Heart left ventricle (tissue), 16 donors: ENCODE measurements around the gene CACNA1S. TPM values are rescaled to one million over a fixed set of nuclear protein-coding genes. Genes with fewer than 3 reads are reported as not detected.

Experiments used
- ATAC-seq, 4 donors: fragments of 200-7000 bp; cut with Tn5 transposase; one replicate each; pipeline ENCODE4 v1.9.1; 2020 to 2022; ENCODE audit warnings: moderate library complexity in 4 of 4, mild to moderate bottlenecking in 3 of 4, moderate number of reproducible peaks in 1 of 4
- DNase-seq, 5 donors: peaks; one replicate each; pipeline ENCODE4 v3.0.0-alpha.2; 2020
- H3K27ac ChIP-seq, 12 donors: fragments of 200-600 bp; sonication (generic) in 4 of 12; one replicate each; pipeline versions ENCODE4 v1.5.0 to v1.8.0; 2016 to 2022; ENCODE audit warnings: mild to moderate bottlenecking in 2 of 12
- H3K27me3 ChIP-seq, 9 donors: fragments of 200-600 bp; sonication (generic) in 2 of 9; one replicate each; pipeline versions ENCODE4 v1.5.1 to v1.8.0; 2016 to 2022; ENCODE audit warnings: mild to moderate bottlenecking in 3 of 9
- H3K36me3 ChIP-seq, 9 donors: fragments of 200-600 bp; sonication (generic) in 2 of 9; one replicate each; pipeline versions ENCODE4 v1.5.0 to v1.8.0; 2018 to 2022; ENCODE audit warnings: mild to moderate bottlenecking in 2 of 9
- H3K4me1 ChIP-seq, 12 donors: fragments of 200-600 bp; sonication (generic) in 4 of 12; one replicate each; pipeline versions ENCODE4 v1.5.0 to v1.8.0; 2016 to 2022; ENCODE audit warnings: mild to moderate bottlenecking in 3 of 12
- H3K4me3 ChIP-seq, 12 donors: fragments of 200-600 bp; sonication (generic) in 4 of 12; one replicate each; pipeline versions ENCODE4 v1.5.0 to v1.8.0; 2017 to 2022; ENCODE audit warnings: mild to moderate bottlenecking in 9 of 12, moderate library complexity in 4 of 12
- H3K9me3 ChIP-seq, 12 donors: fragments of 200-600 bp; sonication (generic) in 4 of 12; one replicate each; pipeline versions ENCODE4 v1.5.0 to v1.8.0; 2016 to 2022; ENCODE audit warnings: mild to moderate bottlenecking in 1 of 12
- POLR2A ChIP-seq, 2 donors: fragments of 450-650 bp; IDR thresholded peaks; one replicate each; pipeline ENCODE4 v1.6.1; 2017; ENCODE audit warnings: antibody characterized with exemption in 2 of 2, mild to moderate bottlenecking in 2 of 2, moderate library complexity in 2 of 2
- WGBS, 4 donors: extraction: QIAGEN DNeasy Blood & Tissue Kit in 2 of 4; methylation state at CpG; one replicate each; pipeline versions ENCODE4 v1.1.5 to v1.1.7; 2013 to 2018; 5-methylcytosine and 5-hydroxymethylcytosine counted together
- intact Hi-C, 10 donors: fragments of 100-400 bp; cut with DNase I; formaldehyde crosslinking; loops; one replicate each; pipeline versions ENCODE4 v1.11.1 to v1.14.2; 2022
- polyA plus RNA-seq, 2 donors: library from polyadenylated mRNA; stranded (reverse); fragments of 200-250 nt; gene quantifications; one replicate each; pipeline ENCODE4 v1.2.3, GENCODE V29; 2013
- total RNA-seq, 9 donors: library from RNA; depleted of rRNA in 2 of 9; stranded (reverse); fragments of >200 nt in 2 of 9; fragmentation: NEBNext Ultra II Directional in 3 of 9; extraction: Animal tissue kit (Norgen Biotek cat#: 25700) in 3 of 9; gene quantifications; one replicate each; pipeline versions ENCODE4 v1.1.0 to v1.2.4, GENCODE V29; 2016 to 2023
- TF ChIP-seq, protein P1 (sequence below), 12 donors: fragments of 200-600 bp; sonication (generic) in 4 of 12; IDR thresholded peaks; one replicate each; pipeline versions ENCODE4 v1.5.0 to v1.8.0; 2018 to 2022; ENCODE audit warnings: antibody characterized with exemption in 12 of 12, mild to moderate bottlenecking in 5 of 12
- donor health status: ischemic (EF 13 %, LVEDD 7.1; RV severe dilation, severe dysfunction).
- donor health status: healthy with polysubstance abuse.
- donor health status: DM: no; HTN: yes; CAD: no.
- donor health status: DM: no; HTN: no; CAD: no.
- donor health status: ischemic (EF 25% LVEDD 6.9; RV normal size, moderate dysfunction).
- donor health status: ischemic (EF 25% LVEDD 5.7; RV mildly dilated, moderate dysfunction).
- donor health status: healthy.
- donor health status: DM: yes; HTN: yes; CAD: no.
- donor health status: ischemic (EF 35%, LVEDD 5.7; RV mildly dilated, moderate dysfunction).
- donor health status: nonischemic (EF 11% LVEDD 7.7; RV severe dilation, severe dysfunction).
- donor health status: DM: yes; HTN: yes; CAD: no.
- donor health status: PGD.
- donor health status: ischemic (EF 29% LVEDD 5.4; RV normal size, mild dysfunction).
- donor health status: nonischemic (EF 23%, LVEDD 6.1; RV moderate dilation, normal function).

Gene CACNA1S
- total and polyA plus RNA-seq, 11 donors = not detected

DNA sequence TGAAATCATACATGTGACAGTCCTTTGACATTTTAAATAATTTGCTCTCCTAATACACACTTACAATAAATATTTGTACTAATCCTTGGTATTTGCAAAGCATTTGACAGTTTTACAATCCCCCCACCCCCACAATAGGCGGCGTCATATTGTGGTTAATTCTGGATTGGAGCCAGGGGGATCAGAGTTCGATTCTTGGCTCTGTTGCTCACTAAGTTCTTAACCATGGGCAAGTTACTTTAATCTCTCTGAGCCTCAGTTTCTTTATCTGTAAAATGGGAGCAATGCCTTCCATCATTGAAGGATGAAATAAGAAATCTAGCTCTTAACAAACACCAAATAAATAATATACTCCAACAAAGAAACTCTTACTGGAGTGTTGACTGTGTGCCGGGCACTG, 23.8 kb downstream of the CACNA1S start:
- no peak for TF ChIP-seq POLR2A (IDR thresholded peaks at IDR 0.05)
- TF ChIP-seq, protein P1, sequence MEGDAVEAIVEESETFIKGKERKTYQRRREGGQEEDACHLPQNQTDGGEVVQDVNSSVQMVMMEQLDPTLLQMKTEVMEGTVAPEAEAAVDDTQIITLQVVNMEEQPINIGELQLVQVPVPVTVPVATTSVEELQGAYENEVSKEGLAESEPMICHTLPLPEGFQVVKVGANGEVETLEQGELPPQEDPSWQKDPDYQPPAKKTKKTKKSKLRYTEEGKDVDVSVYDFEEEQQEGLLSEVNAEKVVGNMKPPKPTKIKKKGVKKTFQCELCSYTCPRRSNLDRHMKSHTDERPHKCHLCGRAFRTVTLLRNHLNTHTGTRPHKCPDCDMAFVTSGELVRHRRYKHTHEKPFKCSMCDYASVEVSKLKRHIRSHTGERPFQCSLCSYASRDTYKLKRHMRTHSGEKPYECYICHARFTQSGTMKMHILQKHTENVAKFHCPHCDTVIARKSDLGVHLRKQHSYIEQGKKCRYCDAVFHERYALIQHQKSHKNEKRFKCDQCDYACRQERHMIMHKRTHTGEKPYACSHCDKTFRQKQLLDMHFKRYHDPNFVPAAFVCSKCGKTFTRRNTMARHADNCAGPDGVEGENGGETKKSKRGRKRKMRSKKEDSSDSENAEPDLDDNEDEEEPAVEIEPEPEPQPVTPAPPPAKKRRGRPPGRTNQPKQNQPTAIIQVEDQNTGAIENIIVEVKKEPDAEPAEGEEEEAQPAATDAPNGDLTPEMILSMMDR (IDR thresholded peaks at IDR 0.05) = no peak
- WGBS, 4 donors = 81 to 90% (median 86%) methylated on average over 4 of the region's 4 CpGs
- H3K4me3 ChIP-seq = no peak overlapping the region
- no peaks in the 10 kb centered on the region for H3K9me3 ChIP-seq
- DNase-seq = no peak
- H3K4me1 ChIP-seq = peaks cover 0 to 6% (median 0%) of the 10 kb centered on the region in 12 donors
- H3K27me3 ChIP-seq = peaks cover 0 to 10% (median 0%) of the 10 kb centered on the region in 9 donors
- H3K36me3 ChIP-seq = no peaks in the 10 kb centered on the region
- H3K27ac ChIP-seq = no peak overlapping the region
- intact Hi-C loops = loop anchor here in 4 of 10 donors (5.0 to 10.0 kb wide), 3 partner anchors 116 to 136 kb away; no protein-coding TSS in a partner anchor
- no peak for ATAC-seq

DNA sequence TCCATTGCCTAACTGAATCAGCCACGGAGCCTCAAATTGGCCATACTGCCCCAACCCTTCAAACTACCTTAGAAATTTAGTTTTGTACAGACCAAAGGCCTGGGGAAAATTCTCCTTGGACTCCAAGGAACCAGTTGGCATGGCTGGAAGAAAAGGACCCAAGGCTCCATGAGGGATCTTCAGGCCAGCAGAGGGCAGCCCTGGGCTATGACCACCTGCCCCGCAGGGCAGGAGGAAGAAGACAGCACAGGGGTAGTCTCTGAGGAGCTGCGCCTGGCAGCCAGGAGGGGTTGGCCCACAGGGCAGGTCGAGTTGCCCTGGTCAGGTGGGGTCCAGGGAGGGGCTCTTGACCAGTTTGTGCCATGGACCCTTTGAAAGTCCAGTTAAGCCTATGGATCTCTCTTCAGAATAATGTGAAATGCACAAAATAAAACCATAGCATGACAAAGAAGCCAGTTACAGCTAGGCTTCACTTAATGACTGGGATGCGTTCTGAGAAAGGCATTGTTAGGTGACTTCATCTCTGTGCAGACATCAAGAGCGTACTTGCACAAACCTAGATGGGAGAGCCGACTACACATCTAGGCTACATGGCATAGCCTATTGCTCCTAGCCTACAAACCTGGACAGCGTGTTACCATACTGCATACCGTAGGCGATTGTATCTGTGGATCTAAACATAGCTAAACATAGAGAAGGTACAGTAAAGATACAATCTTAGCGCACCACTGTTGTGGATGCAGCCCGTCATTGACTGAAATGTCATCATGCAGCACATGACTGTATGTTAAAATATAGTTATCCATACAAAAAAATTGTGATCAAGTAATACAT, 26.1 kb downstream of the CACNA1S start:
- H3K36me3 ChIP-seq = no peaks in the 10 kb centered on the region
- intact Hi-C loops = loop anchor here in 4 of 10 donors (2.0 to 10.0 kb wide), 4 partner anchors 29 to 139 kb away; no protein-coding TSS in a partner anchor
- peak in 2 of 5 donors; percentile 40 to 53 for DNase-seq

DNA sequence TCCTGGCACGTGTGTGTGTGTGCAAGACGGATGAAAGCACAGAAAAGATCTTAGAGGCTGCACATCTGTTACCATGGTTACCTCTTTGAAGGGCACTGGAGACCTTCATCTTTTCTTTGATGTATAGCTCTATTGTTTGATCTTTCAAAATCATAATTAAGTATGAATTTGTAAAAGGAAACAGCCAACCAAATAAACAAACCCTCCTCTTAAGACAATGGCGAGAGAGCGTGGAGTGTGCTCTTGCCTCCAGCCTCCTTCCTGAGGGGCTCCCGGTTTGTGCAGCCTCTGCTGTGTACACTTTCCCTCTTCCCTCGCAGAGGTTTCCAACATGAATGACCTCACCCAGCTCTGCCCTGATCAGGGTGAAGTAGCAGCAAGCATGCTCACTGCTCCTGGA, 27.9 kb downstream of the CACNA1S start:
- WGBS, 4 donors = 47 to 64% (median 57%) methylated on average over 6 of the region's 6 CpGs
- Histone ChIP-seq H3K27me3 (peaks cover 0 to 9% (median 0%) of the 10 kb centered on the region in 9 donors), H3K4me3 (no peak overlapping the region), H3K9me3 (no peaks in the 10 kb centered on the region), H3K36me3 (no peaks in the 10 kb centered on the region), H3K27ac (no peak overlapping the region), H3K4me1 (peaks cover 0 to 6% (median 0%) of the 10 kb centered on the region in 12 donors)
- no peak for TF ChIP-seq POLR2A (IDR thresholded peaks at IDR 0.05)
- TF ChIP-seq, protein P1 (IDR thresholded peaks at IDR 0.05) = no peak
- ATAC-seq (no peak), DNase-seq (no peak)
- intact Hi-C loops = loop anchor here in 2 of 10 donors (10.0 kb wide), 2 partner anchors 121 to 141 kb away; no protein-coding TSS in a partner anchor

More for the DNA sequence above, 26.1 kb downstream of the CACNA1S start:
- Histone ChIP-seq H3K27me3 (peaks cover 0 to 10% (median 0%) of the 10 kb centered on the region in 9 donors), H3K9me3 (no peaks in the 10 kb centered on the region), H3K4me3 (no peak overlapping the region), H3K4me1 (peaks cover 0 to 6% (median 0%) of the 10 kb centered on the region in 12 donors), H3K27ac (no peak overlapping the region)
- TF ChIP-seq POLR2A (IDR thresholded peaks at IDR 0.05) = no peak
- TF ChIP-seq, protein P1 (IDR thresholded peaks at IDR 0.05) = peak; percentile 35 to 62 (median 46)
- 74 to 84% (median 81%) methylated on average over 10 to 12 of the region's 12 CpGs for WGBS, 4 donors
- peak in 3 of 4 donors; percentile 69 to 80 (median 74) for ATAC-seq

DNA sequence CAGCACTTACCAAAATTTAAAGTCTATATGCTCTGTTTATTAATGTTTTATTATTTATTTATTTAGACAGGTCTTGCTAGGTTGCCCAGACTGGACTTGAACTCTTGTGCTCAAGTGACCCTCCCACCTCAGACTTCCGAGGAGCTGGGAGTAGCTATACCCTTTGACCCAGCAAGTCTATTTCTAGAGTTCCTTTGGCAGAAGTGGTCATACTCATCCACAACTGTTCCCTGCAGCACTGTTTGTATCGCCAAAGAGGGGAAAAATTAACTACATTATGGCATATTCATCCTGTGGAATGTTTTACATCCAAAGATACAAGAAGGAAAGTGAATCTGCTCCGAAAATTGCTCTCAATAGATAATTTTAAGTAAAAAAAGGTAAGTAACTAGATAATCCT, 28.5 kb downstream of the CACNA1S start:
- no peaks in the 10 kb centered on the region for H3K9me3 ChIP-seq
- no peak overlapping the region for H3K4me3 ChIP-seq
- H3K4me1 ChIP-seq = peaks cover 0 to 6% (median 0%) of the 10 kb centered on the region in 12 donors
- H3K27me3 ChIP-seq = peaks cover 0 to 7% (median 0%) of the 10 kb centered on the region in 9 donors
- no peak overlapping the region for H3K27ac ChIP-seq
- WGBS, 4 donors = 59 to 71% (median 65%) methylated on average over 3 of the region's 3 CpGs
- TF ChIP-seq, protein P1 (IDR thresholded peaks at IDR 0.05) = no peak
- TF ChIP-seq POLR2A (IDR thresholded peaks at IDR 0.05) = no peak
- intact Hi-C loops = loop anchor here in 2 of 10 donors (10.0 kb wide), 2 partner anchors 121 to 141 kb away; no protein-coding TSS in a partner anchor
- no peak for ATAC-seq
- no peak for DNase-seq
- no peaks in the 10 kb centered on the region for H3K36me3 ChIP-seq
